Fibroblast of the aortic adventitia (primary cell): ENCODE measurements around the gene ZNF274. TPM values are rescaled to one million over a fixed set of nuclear protein-coding genes. Genes with fewer than 3 reads are reported as not detected.

ENCODE experiments used
- DNase-seq: peaks from one replicate; pipeline ENCODE4 v3.0.0-alpha.2; 2010; ENCODE audit warnings: low read depth
- H3K4me3 ChIP-seq: 2 replicates; pipeline ENCODE4 v1.5.1; 2011; ENCODE audit warnings: low read depth, mild to moderate bottlenecking, control low read depth, low read length, moderate library complexity
- total RNA-seq: library from RNA; depleted of rRNA; stranded (reverse); fragments of >200 nt; gene quantifications from 2 replicates; pipeline ENCODE4 v1.2.3, GENCODE V29; 2012; ENCODE audit warnings: low replicate concordance
- TF ChIP-seq, protein P1 (sequence below): IDR thresholded peaks from 2 replicates; pipeline ENCODE4 v1.5.1; 2011; ENCODE audit warnings: mild to moderate bottlenecking, low read length, control low read depth, inconsistent platforms; ENCODE audit not compliant: insufficient read depth

ZNF274 gene
- total RNA-seq, 1 donor, result 15.6 TPM

DNA sequence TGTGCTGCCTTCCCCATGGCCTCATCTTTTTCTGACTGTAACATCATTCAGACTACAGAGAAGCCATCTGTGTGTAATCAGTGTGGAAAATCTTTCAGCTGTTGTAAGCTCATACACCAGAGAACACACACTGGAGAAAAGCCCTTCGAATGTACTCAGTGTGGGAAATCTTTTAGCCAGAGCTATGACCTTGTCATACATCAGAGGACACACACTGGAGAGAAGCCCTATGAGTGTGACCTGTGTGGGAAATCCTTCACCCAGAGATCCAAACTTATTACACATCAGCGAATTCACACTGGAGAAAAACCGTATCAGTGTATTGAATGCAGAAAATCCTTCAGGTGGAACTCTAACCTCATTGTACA is 78.7 kb downstream of the ZNF274 start:
- DNase-seq, result no peak
- no peak overlapping the region for H3K4me3 ChIP-seq
- TF ChIP-seq, protein P1, sequence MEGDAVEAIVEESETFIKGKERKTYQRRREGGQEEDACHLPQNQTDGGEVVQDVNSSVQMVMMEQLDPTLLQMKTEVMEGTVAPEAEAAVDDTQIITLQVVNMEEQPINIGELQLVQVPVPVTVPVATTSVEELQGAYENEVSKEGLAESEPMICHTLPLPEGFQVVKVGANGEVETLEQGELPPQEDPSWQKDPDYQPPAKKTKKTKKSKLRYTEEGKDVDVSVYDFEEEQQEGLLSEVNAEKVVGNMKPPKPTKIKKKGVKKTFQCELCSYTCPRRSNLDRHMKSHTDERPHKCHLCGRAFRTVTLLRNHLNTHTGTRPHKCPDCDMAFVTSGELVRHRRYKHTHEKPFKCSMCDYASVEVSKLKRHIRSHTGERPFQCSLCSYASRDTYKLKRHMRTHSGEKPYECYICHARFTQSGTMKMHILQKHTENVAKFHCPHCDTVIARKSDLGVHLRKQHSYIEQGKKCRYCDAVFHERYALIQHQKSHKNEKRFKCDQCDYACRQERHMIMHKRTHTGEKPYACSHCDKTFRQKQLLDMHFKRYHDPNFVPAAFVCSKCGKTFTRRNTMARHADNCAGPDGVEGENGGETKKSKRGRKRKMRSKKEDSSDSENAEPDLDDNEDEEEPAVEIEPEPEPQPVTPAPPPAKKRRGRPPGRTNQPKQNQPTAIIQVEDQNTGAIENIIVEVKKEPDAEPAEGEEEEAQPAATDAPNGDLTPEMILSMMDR, result no peak

DNA sequence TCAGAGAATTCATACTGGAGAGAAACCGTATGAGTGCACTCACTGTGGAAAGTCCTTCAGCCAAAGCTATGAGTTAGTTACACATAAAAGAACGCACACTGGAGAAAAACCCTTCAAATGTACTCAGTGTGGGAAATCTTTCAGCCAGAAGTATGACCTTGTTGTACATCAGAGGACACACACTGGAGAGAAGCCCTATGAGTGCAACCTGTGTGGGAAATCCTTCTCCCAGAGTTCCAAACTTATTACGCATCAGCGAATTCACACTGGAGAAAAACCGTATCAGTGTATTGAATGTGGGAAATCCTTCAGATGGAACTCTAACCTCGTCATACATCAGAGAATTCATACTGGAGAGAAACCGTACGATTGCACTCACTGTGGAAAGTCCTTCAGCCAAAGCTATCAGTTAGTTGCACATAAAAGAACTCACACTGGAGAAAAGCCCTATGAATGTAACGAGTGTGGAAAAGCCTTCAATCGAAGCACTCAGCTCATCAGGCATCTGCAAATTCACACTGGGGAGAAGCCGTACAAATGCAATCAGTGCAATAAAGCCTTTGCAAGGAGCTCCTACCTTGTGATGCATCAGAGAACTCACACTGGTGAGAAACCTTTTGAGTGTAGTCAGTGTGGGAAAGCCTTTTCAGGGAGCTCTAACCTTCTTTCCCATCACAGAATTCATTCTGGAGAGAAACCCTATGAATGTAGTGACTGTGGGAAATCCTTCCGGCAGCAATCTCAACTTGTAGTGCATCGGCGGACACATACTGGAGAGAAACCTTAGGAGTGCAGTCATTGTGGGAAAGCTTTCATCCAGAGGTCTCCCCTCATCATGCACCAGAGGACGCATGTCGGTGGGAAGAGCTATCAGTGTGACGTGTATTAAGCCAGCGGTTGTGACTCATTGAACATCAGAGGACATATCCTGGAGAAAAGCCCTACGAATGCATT is 79.4 kb downstream of the ZNF274 start:
- DNase-seq, result peak; percentile 4
- TF ChIP-seq, protein P1, result no peak
- no peak overlapping the region for H3K4me3 ChIP-seq

DNA sequence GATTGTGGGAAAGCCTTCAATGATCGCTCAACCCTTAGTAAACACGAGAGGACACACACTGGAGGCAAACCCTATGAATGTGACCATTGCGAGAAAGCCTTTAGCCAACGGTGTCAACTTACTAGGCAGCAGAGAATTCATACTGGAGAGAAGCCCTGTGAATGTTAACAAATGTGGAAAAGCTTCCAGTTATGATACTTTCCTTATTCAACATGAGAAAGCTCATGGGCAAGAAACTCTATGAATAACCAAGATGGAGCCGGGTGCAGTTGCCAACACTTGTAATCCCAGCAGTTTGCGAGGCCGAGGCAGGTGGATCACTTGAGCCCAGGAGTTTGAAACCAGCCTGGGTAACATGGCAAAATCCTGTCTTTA is 80.0 kb downstream of the ZNF274 start:
- TF ChIP-seq, protein P1, result no peak
- no peak overlapping the region for H3K4me3 ChIP-seq
- DNase-seq, result no peak

Other genes starting within 250 kb of the ZNF274 start
- 3.6 and 13.6 TPM in 2 replicates for gene ZNF418, start 247.7 kb upstream of the ZNF274 start, total RNA-seq
- gene ZNF256, start 235.4 kb upstream of the ZNF274 start, total RNA-seq, result 2.5 and 7.7 TPM in 2 replicates
- 0.49 TPM in 1 of 2 replicates, not detected in the other for gene C19orf18, start 208.5 kb upstream of the ZNF274 start, total RNA-seq
- 17.9 and 33.8 TPM in 2 replicates for gene ZNF606, start 180.2 kb upstream of the ZNF274 start, total RNA-seq
- not detected in 2 replicates for gene ZSCAN1, start 149.0 kb upstream of the ZNF274 start, total RNA-seq
- gene ZNF135, start 123.8 kb upstream of the ZNF274 start, total RNA-seq, result 2.2 and 4.3 TPM in 2 replicates
- gene ZSCAN18, start 84.8 kb upstream of the ZNF274 start, total RNA-seq, result 7.6 and 50.7 TPM in 2 replicates
- gene ZNF329, start 32.3 kb upstream of the ZNF274 start, total RNA-seq, result 8.7 and 13.6 TPM in 2 replicates
- 28.2 and 35.6 TPM in 2 replicates for gene ZNF544, start 45.9 kb downstream of the ZNF274 start, total RNA-seq
- 5.1 and 7.6 TPM in 2 replicates for gene ZNF8, start 95.9 kb downstream of the ZNF274 start, total RNA-seq
- 33.2 and 41.1 TPM in 2 replicates for gene ERVK3-1, start 122.3 kb downstream of the ZNF274 start, total RNA-seq
- 2.9 and 4.1 TPM in 2 replicates for gene ZSCAN22, start 143.9 kb downstream of the ZNF274 start, total RNA-seq
- 6.8 TPM in 1 of 2 replicates, not detected in the other for gene A1BG, start 170.4 kb downstream of the ZNF274 start, total RNA-seq
- gene ZNF497, start 179.7 kb downstream of the ZNF274 start, total RNA-seq, result 0.98 and 1.1 TPM in 2 replicates
- gene ZNF837, start 198.0 kb downstream of the ZNF274 start, total RNA-seq, result 2.6 and 3.4 TPM in 2 replicates
- 178 and 1,453 TPM in 2 replicates for gene RPS5, start 204.2 kb downstream of the ZNF274 start, total RNA-seq
- gene RNF225, start 212.6 kb downstream of the ZNF274 start, total RNA-seq, result not detected in 2 replicates
- 14.4 and 17.1 TPM in 2 replicates for gene ZNF584, start 225.6 kb downstream of the ZNF274 start, total RNA-seq